GM19467 (cell line): ENCODE data around the gene OR2V1.
"Not testable (repeated sequence)": the region's sequence is repeated elsewhere in the genome, so short reads cannot be mapped to it uniquely, and the experiment has no call there.

Source experiments
- ATAC-seq: cut with Tn5 transposase; IDR thresholded peaks from one replicate; pipeline ENCODE4 v1.9.1; 2021; ENCODE audit warnings: mild to moderate bottlenecking, moderate library complexity; ENCODE audit not compliant: unreplicated experiment

OR2V1 gene

GRCh38 chr5:181160755-181161533 lies 30.0 kb upstream of the OR2V1 start:
- ATAC-seq: not testable (repeated sequence)

- no peak for ATAC-seq
Measured at GRCh38 chr5:181160152-181160754, 29.3 kb upstream of the OR2V1 start.

DNA sequence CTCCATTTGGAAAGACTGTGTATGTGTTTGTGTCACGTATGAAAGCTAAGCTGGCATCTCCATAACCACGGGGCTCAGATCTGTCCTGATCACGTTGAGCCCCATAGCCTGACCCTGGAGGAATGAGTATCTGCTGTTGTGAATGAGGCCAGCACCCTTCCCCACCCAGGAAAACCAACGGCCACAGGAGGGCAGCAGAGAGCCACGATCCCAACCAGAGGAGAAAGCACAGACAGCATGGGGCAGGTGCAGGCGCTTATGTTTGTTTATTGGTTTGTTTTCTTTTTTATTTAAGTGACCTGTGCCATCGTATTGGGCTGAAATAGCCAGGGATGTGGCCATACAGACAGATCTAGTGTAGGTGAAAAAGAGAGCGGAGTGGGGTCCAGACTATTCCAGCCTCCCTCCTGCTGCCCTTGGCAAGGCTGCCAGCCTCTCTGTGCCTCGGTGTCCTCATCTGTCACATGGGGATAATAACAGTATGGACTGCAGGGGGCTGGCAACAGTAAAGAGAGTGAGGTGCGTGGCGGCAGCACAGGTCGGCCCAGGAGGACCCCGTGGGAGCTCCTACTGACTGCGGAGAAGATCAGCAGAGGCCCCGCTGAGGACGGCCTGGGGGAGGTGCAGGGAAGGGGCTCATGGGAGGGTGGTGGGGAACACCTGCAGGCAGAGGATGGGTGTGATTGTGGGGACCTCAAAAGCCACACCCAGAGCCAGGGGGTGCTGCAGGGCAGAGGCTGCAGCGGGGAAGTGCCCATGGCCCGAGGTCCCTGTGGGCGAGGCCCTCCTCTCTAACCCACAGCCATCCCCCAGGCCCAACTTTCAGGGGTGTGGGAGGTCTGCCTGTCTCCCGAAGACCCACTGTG lies 28.6 kb upstream of the OR2V1 start:
- ATAC-seq: peak; percentile 59

- ATAC-seq: no peak
Measured at GRCh38 chr5:181158869-181159268, 27.9 kb upstream of the OR2V1 start.

GRCh38 chr5:181156758-181157157 lies 25.8 kb upstream of the OR2V1 start:
- no peak for ATAC-seq

DNA sequence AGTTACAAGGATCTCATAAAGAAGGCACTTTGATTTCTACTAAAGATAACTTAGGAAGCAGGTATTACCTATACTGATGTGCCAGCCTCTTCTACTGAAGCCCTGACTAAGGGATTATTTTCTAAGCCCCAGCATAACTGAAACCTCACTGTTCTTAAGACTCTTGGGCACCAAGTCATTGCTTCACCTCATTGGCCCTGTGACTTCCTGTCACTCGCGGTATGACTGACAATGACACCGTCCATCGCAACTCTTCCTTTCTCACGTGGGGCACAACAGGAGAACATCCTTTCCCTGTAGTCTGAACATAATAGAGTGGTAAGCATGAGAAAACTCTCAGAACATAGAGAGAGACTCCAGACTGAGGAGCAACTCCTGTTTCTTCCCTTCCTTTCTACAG lies 22.8 kb upstream of the OR2V1 start:
- ATAC-seq: no peak

DNA sequence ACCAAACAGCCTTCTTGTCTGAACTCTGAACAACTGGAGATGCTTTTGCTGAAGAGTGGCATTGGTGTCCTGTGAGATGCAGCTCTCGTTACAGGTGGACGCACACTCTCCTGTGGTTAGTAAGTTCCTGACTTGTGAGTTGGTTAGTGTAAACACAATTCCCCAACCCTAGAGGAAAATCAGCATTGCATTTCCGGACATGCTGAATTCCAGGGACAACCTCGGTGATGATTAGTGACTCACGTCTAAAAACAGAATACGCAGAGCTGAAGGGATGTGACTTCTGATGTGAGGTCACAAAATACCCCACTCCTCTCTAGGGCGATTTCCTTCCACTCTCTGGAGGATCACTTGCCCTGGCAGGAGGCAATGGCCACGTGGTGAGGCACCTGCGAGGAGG lies 21.4 kb upstream of the OR2V1 start:
- ATAC-seq: no peak

GRCh38 chr5:181151146-181151545 lies 20.2 kb upstream of the OR2V1 start:
- ATAC-seq: no peak

DNA sequence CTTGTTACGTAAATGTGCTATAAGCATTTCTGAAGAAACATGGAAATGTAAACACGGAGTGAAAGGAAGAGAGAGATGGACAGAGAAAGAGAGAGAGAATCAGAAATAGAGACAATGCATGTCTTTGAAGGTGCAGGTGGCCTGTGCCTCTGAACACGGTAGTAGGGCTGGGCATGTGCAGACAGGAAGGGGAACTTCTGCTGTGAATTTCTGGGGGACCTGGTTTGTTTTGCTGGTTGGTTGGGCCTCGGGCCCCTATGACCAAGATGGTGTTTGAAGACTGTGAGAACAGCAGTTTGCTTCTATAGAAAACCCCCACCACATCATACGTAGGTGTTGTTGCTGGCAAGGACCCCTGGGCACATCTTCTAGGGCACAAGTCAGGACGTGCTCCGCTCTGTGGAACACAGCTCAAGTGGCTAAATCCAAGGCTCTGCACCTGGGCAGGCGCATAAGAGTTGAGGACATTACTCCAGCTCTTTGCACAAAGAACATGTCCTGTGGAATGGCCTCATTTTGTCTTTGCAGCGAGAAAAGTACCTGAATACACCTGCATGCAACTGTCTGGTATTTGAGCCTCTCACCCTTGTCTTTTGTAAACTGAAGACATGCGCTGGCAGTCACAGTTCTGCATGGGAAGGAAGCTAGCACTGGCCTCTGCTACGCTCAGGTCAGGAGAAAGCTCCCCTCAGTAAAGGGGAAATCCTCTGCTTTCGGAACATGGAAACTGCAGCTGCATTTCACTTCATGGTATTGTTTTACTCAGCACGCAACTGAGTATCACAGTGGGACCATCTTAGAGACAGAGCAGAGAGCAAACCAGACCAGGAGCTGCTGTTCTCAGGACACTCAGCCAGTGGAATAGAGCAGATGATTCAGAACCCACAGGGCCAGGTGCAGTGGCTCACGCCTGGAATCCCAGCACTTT lies 19.1 kb upstream of the OR2V1 start:
- ATAC-seq: no peak

DNA sequence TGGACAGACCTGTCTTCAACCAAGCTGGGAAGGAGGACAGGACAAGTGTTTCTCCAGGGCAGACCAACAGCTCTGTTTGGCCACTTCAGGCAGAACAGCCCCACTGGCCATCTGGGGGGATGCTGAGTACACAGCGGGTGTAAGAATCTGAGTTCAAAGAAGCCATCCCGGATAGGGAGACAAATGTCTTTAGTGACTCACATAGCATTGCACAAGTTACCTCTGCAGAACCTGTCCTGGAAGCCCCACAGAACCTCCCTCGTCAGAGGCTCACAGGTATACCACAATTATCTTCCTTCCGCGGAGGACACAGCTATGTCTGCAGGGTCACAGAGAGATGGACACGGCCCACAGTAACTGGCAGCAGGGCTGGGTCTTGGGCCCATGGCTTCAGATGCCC lies 18.4 kb upstream of the OR2V1 start:
- no peak for ATAC-seq

- ATAC-seq: not testable (repeated sequence)
Measured at GRCh38 chr5:181146927-181147636, 16.1 kb upstream of the OR2V1 start, which contains the start of gene OR2V2. Gene OR2V2, plus strand, starts transcription at chr5:181147586. Its CDS starts 7,357 bp downstream, at chr5:181154943.

DNA sequence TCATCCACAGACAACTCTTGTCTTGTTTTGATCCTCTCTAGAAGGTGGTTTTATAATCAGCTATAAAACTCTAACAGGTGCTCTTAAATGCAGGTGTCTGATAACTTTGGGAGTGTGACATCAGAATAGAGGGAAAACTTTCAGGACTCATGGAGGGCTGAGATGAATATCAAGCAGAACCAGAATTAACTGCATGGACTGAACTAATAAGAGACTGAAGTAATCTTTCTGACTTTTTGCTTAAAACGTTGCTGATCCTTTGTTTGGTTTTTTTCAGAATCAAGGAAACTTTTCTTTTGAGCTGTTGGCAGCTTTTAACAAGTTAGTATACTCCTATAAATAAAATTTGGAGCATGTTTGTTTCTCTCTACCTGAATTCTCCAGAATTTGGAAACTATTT lies 14.2 kb upstream of the OR2V1 start:
- ATAC-seq: no peak

- no peak for ATAC-seq
Measured at GRCh38 chr5:181142054-181142453, 11.1 kb upstream of the OR2V1 start.

DNA sequence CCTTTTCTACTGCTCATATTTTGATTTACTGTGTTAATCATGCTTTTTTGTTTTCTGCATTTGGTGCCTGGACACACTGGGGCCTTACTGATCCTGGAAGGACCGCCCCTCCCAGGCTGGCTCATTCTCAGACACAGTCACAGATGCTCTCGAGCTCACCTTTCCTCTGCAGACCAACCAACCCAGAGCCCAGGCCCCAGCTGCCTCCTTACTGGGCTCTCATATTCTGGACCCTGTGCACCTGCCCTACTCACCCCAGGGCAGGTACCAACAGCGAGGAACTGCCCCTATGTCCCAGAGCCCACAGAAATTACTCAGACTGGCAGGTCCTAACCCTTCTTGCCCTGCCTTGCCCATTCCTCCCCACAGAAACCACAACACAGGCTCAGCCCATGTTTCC lies 9.8 kb upstream of the OR2V1 start:
- no peak for ATAC-seq

- no peak for ATAC-seq
Measured at GRCh38 chr5:181138258-181138657, 7.3 kb upstream of the OR2V1 start.

DNA sequence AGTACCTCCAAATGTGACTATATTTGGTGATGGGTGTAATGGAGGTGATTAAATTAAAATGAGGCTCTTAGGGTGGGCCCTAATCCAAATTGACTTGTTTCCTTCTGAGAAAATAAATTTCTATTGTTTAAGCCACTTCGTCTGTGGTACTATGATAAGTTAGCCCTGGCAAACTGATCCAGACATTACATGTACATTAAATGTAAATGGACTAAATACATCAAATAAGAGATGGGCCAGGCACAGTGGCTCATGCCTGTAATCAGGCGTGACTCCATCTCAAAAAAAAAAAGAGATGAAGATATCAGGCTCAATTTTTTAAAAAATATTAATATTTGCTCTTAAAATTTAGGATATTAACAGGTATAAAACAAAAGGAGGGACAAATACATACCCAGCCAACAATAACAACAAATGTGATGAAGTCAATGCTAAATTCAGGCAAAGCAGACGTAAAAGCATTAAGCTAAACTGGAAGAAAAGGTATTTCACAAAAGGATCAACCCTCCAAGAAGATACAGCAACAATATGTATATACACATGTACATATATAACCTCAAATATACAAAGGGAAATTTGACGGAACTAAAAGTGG lies 5.5 kb upstream of the OR2V1 start:
- no peak for ATAC-seq

DNA sequence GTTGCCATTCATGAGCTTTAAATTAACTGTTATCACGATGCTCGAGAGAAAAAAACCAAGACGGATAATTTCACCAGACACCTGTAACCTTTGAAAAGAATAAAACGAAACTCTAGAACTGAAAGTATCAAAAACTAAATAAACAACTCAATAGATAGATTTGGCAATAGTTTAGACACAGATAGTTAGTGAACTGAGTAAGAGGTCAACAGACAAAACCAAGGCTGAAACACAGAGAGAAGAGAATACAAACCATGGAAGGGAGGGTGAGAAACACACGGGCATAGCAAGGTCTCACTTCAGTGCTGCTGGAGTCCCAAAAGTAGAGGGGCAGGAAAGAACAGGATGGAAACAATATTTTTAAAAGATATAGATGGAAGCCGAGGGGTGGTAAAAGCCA lies 3.3 kb upstream of the OR2V1 start:
- no peak for ATAC-seq

GRCh38 chr5:181133610-181134231 lies 2.8 kb upstream of the OR2V1 start:
- no peak for ATAC-seq

- no peak for ATAC-seq
Measured at GRCh38 chr5:181133083-181133482, 2.1 kb upstream of the OR2V1 start.
